SK-N-SH (cell line): ENCODE results near the gene SMAD7. TPM values are rescaled to one million over a fixed set of nuclear protein-coding genes. Genes with fewer than 3 reads are reported as not detected.

Experiments
- CTCF ChIA-PET: fragments of 300-600, 350-600 bp; formaldehyde crosslinking; extraction: SDS; loops from one replicate; lab custom pipeline; 2021; lab: Yijun Ruan, JAX
- POLR2A ChIA-PET: fragments of 350-600 bp; sonication (Branson Sonifier 250); formaldehyde crosslinking; extraction: SDS; loops from one replicate; lab custom pipeline; 2020; ENCODE audit warnings: antibody characterized with exemption, inconsistent platforms; lab: Yijun Ruan, JAX
- DNase-seq: peaks from one replicate; pipeline ENCODE4 v3.0.0; 2012
- H2AFZ ChIP-seq: fragments of 200-600 bp; sonication (generic); 2 replicates; pipeline ENCODE4 v1.8.1; 2016; ENCODE audit warnings: antibody characterized with exemption, mild to moderate bottlenecking, low read depth
- H3F3A ChIP-seq: fragments of 200-600 bp; sonication (generic); replicated peaks from 2 replicates; pipeline ENCODE3; 2016; ENCODE audit warnings: antibody characterized with exemption, mild to moderate bottlenecking; ENCODE audit not compliant: insufficient read depth
- H3K27ac ChIP-seq, 2 experiments: fragments of 200-500 bp in 1 of 2; fragments of 200-600 bp in 1 of 2; sonication (Bioruptor generic) in 1 of 2; sonication (generic), shearing (Covaris generic) in 1 of 2; 2 replicates each; pipeline versions ENCODE4 v1.5.1 to v1.6.1; 2014 to 2016; ENCODE audit warnings: low read depth in 2 of 2, inconsistent platforms in 1 of 2, low read length in 1 of 2, mild to moderate bottlenecking in 1 of 2, mixed read lengths in 1 of 2
- H3K27me3 ChIP-seq: fragments of 200-600 bp; sonication (generic), shearing (Covaris generic); 2 replicates; pipeline ENCODE4 v1.6.1; 2016; ENCODE audit warnings: mixed run types; ENCODE audit not compliant: insufficient read depth
- H3K36me3 ChIP-seq, 2 experiments: fragments of 200-500 bp in 1 of 2; fragments of 200-600 bp in 1 of 2; sonication (Bioruptor generic) in 1 of 2; sonication (generic) in 1 of 2; replicated peaks in 1 of 2; 2 replicates each; pipeline versions ENCODE3 to v1.5.1; 2014 to 2016; ENCODE audit warnings: low read length in 1 of 2, mild to moderate bottlenecking in 1 of 2; ENCODE audit not compliant: insufficient read depth in 2 of 2, control insufficient read depth in 1 of 2
- H3K4me1 ChIP-seq, 2 experiments: fragments of 200-500 bp in 1 of 2; fragments of 200-600 bp in 1 of 2; sonication (Bioruptor generic) in 1 of 2; sonication (generic), shearing (Covaris generic) in 1 of 2; 2 replicates each; pipeline versions ENCODE4 v1.5.1 to v1.6.1; 2014 to 2016; ENCODE audit warnings: low read depth in 1 of 2, low read length in 1 of 2, mixed run types in 1 of 2; ENCODE audit not compliant: insufficient read depth in 2 of 2, control insufficient read depth in 1 of 2
- H3K4me2 ChIP-seq: fragments of 200-600 bp; sonication (generic), shearing (Covaris generic); 2 replicates; pipeline ENCODE4 v1.6.1; 2017; ENCODE audit warnings: mixed run types
- H3K4me3 ChIP-seq, 2 experiments: fragments of 200-500 bp in 1 of 2; fragments of 200-600 bp in 1 of 2; sonication (Bioruptor generic) in 1 of 2; sonication (generic), shearing (Covaris generic) in 1 of 2; 2 replicates each; pipeline versions ENCODE4 v1.5.1 to v1.8.1; 2014 to 2016; ENCODE audit warnings: low read depth in 2 of 2, inconsistent platforms in 1 of 2, low read length in 1 of 2, mild to moderate bottlenecking in 1 of 2, mixed read lengths in 1 of 2, moderate library complexity in 1 of 2
- H3K79me2 ChIP-seq: fragments of 200-600 bp; sonication (generic); 2 replicates; pipeline ENCODE4 v1.8.1; 2017; ENCODE audit warnings: mild to moderate bottlenecking; ENCODE audit not compliant: insufficient read depth
- H3K9ac ChIP-seq: fragments of 200-600 bp; sonication (generic); 2 replicates; pipeline ENCODE4 v1.6.1; 2017; ENCODE audit warnings: mixed run types
- H3K9me2 ChIP-seq: fragments of 200-600 bp; sonication (generic); 2 replicates; pipeline ENCODE4 v1.6.1; 2017; ENCODE audit warnings: mixed run types
- H3K9me3 ChIP-seq: fragments of 200-600 bp; sonication (generic); 2 replicates; pipeline ENCODE4 v1.6.1; 2017; ENCODE audit warnings: mixed run types, mild to moderate bottlenecking, moderate library complexity
- H4K20me1 ChIP-seq: fragments of 200-600 bp; sonication (generic); 2 replicates; pipeline ENCODE4 v1.6.1; 2017; ENCODE audit warnings: mild to moderate bottlenecking, mixed run types; ENCODE audit not compliant: insufficient read depth
- CHD2 ChIP-seq: fragments of 150-350 bp; IDR thresholded peaks from 2 replicates; pipeline ENCODE4 v1.6.1; 2018; ENCODE audit warnings: low read length; ENCODE audit not compliant: partially characterized antibody
- ELF1 ChIP-seq: IDR thresholded peaks from 2 replicates; pipeline ENCODE4 v1.4.0; 2012
- EP300 ChIP-seq, 2 experiments: IDR thresholded peaks; 2 replicates each; pipeline versions ENCODE4 v1.4.0 to v1.6.1; 2012; ENCODE audit warnings: borderline replicate concordance in 1 of 2, low read depth in 1 of 2, low read length in 1 of 2
- EZH2phosphoT487 ChIP-seq: fragments of 200-600 bp; sonication (generic); IDR thresholded peaks from 2 replicates; pipeline ENCODE4 v1.6.1; 2017; ENCODE audit warnings: low read depth, mixed run types, mild to moderate bottlenecking, antibody characterized with exemption, moderate library complexity, borderline replicate concordance
- FOXM1 ChIP-seq: IDR thresholded peaks from 2 replicates; pipeline ENCODE4 v1.4.0; 2012; ENCODE audit warnings: low read depth, mild to moderate bottlenecking
- GATA2 ChIP-seq: sonication (generic); formaldehyde crosslinking; IDR thresholded peaks from 2 replicates; pipeline ENCODE4 v1.5.0; 2020; ENCODE audit warnings: mild to moderate bottlenecking, missing genetic modification reagents
- JUND ChIP-seq: IDR thresholded peaks from 2 replicates; pipeline ENCODE4 v1.4.0; 2012
- MAX ChIP-seq: IDR thresholded peaks from 2 replicates; pipeline ENCODE4 v1.4.0; 2012; ENCODE audit warnings: low read depth
- MXI1 ChIP-seq: IDR thresholded peaks from 2 replicates; pipeline ENCODE4 v1.6.1; 2012; ENCODE audit warnings: mild to moderate bottlenecking, low read depth, low read length, improper control_type of control experiment
- NFIC ChIP-seq: IDR thresholded peaks from 2 replicates; pipeline ENCODE4 v1.4.0; 2012; ENCODE audit warnings: borderline replicate concordance
- PBX3 ChIP-seq: IDR thresholded peaks from 2 replicates; pipeline ENCODE4; 2012
- POLR2AphosphoS5 ChIP-seq: IDR thresholded peaks from 2 replicates; pipeline ENCODE4 v1.6.1; 2012; ENCODE audit warnings: low read depth, low read length
- RCOR1 ChIP-seq: fragments of 150-350 bp; IDR thresholded peaks from 2 replicates; pipeline ENCODE4 v1.6.1; 2017; ENCODE audit warnings: antibody characterized with exemption, low read length
- REST ChIP-seq: IDR thresholded peaks from 2 replicates; pipeline ENCODE4 v1.6.1; 2012; ENCODE audit warnings: mild to moderate bottlenecking, low read depth, low read length, moderate library complexity
- RXRA ChIP-seq: IDR thresholded peaks from 2 replicates; pipeline ENCODE4 v1.4.0; 2012; ENCODE audit warnings: low read depth, mild to moderate bottlenecking, borderline replicate concordance
- SMC3 ChIP-seq: IDR thresholded peaks from 2 replicates; pipeline ENCODE4 v1.6.1; 2012; ENCODE audit warnings: low read depth, low read length, improper control_type of control experiment
- USF1 ChIP-seq: IDR thresholded peaks from 2 replicates; pipeline ENCODE4 v1.4.0; 2012; ENCODE audit warnings: low read depth, borderline replicate concordance
- YY1 ChIP-seq: IDR thresholded peaks from 2 replicates; pipeline ENCODE4 v1.4.0; 2012; ENCODE audit warnings: low read depth, mild to moderate bottlenecking
- ZBTB33 ChIP-seq: IDR thresholded peaks from 2 replicates; pipeline ENCODE4 v1.4.0; 2012; ENCODE audit warnings: low read depth, borderline replicate concordance
- WGBS: methylation state at CpG from one replicate; pipeline ENCODE4 v1.1.6; 2017; ENCODE audit warnings: low lambda C conversion rate; 5-methylcytosine and 5-hydroxymethylcytosine counted together
- polyA plus RNA-seq, 3 experiments: library from polyadenylated mRNA; depleted of rRNA; stranded (reverse); fragments of >200 nt; gene quantifications; 2 replicates each; pipeline ENCODE4 v1.2.3, GENCODE V29; 2012

Gene SMAD7
- polyA plus RNA-seq, 1 of the 3 experiments (the other 2 are of a cell fraction) = 20.0 TPM

GRCh38 chr18:48887905-48888772 lies 62.6 kb downstream of the SMAD7 start:
- Histone ChIP-seq H2AFZ (no peak overlapping the region), H3K27me3 (no peaks in the 10 kb centered on the region), H3K9ac (no peak overlapping the region), H3K9me3 (no peaks in the 10 kb centered on the region), H3K9me2 (no peaks in the 10 kb centered on the region), H3K4me2 (no peak overlapping the region), H3K79me2 (no peaks in the 10 kb centered on the region), H3F3A (no peaks in the 10 kb centered on the region), H3K36me3 (no peaks in the 10 kb centered on the region), H3K4me3 (no peak overlapping the region), H3K27ac (no peak overlapping the region), H3K4me1 (peaks cover 0 to 22% of the 10 kb centered on the region in 2 experiments; a peak in 1 of 4 replicates), H4K20me1 (no peaks in the 10 kb centered on the region)
- TF ChIP-seq MXI1 (no peak), ELF1 (no peak), YY1 (no peak), EZH2phosphoT487 (no peak), FOXM1 (no peak), RXRA (no peak), GATA2 (CRISPR knock-in tag) (no peak), NFIC (no peak), REST (no peak), ZBTB33 (no peak), RCOR1 (no peak), CHD2 (no peak), SMC3 (no peak), MAX (no peak), JUND (no peak), USF1 (no peak), PBX3 (no peak), EP300 (IDR thresholded peaks at IDR 0.05; ENCODE audit: borderline replicate concordance in 1 of 2, low read depth in 1 of 2, low read length in 1 of 2) (no peak), POLR2AphosphoS5 (no peak)
- WGBS = 98% methylated on average over 8 of the region's 18 CpGs
- no peak for DNase-seq
- ChIA-PET CTCF (no interaction called here), POLR2A (no interaction called here)
